ENCODE data around the gene PTPMT1. TPM values are rescaled to one million over a fixed set of nuclear protein-coding genes. Genes with fewer than 3 reads are reported as not detected.

The PTPMT1 gene
- total RNA-seq, 1 donor from 2014 or later = 49.3 TPM

DNA sequence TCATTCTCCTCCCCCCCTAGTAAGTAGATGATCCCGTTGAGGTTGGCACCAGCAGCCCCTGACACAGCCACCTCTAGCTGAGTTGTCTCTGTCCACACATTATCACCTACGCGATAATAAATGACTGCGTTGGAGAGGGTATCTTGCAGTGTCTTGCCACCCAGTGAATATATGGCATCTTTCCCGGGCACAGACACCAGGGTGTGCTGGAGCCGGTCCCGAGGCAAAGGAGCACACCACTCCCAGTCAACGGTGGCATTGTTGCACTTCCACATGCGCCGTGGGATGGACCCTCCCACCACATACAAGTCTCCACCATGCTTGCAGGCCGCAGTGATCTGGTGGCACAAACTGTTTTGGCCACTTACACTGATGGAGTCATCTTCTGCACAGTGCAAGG lies 7.9 kb downstream of the PTPMT1 start:
- no peak overlapping the region for H3K4me3 Mint-ChIP-seq (ENCODE audit: unreplicated experiment)
- TF ChIP-seq, protein P1, sequence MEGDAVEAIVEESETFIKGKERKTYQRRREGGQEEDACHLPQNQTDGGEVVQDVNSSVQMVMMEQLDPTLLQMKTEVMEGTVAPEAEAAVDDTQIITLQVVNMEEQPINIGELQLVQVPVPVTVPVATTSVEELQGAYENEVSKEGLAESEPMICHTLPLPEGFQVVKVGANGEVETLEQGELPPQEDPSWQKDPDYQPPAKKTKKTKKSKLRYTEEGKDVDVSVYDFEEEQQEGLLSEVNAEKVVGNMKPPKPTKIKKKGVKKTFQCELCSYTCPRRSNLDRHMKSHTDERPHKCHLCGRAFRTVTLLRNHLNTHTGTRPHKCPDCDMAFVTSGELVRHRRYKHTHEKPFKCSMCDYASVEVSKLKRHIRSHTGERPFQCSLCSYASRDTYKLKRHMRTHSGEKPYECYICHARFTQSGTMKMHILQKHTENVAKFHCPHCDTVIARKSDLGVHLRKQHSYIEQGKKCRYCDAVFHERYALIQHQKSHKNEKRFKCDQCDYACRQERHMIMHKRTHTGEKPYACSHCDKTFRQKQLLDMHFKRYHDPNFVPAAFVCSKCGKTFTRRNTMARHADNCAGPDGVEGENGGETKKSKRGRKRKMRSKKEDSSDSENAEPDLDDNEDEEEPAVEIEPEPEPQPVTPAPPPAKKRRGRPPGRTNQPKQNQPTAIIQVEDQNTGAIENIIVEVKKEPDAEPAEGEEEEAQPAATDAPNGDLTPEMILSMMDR (IDR thresholded peaks at IDR 0.05) = no peak
- peaks cover 22% of the 10 kb centered on the region for H3K36me3 Mint-ChIP-seq (ENCODE audit: unreplicated experiment)

DNA sequence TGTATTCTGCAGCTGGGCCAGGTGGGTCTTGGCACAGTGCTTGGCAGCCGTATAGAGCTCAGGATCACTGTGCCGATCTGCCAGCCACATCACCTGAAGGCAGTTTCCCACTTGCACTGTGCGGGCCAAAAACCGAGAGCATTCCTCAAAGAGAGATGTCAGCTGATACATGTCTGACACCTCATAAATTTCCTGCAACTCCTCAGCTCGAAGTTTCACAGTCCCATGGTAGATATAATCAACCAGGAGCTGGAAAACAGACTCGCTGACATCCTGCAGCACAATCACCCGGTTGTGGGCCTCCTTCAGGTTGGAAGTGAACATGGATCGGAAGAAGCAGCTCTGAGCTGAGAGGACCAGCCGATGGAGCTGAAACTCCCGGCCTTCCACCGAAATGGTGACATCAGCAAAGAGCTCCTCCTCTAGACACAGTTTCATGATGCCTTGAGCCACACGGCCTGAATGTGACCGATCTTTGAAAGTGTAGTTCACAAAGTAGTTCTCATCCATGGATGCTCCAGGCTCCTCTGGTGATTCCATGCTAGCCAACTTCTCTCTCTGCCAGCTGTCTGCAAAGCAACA lies 12.2 kb downstream of the PTPMT1 start:
- TF ChIP-seq, protein P1 (IDR thresholded peaks at IDR 0.05) = no peak
- H3K4me3 Mint-ChIP-seq (ENCODE audit: unreplicated experiment) = peak overlapping the region; percentile 100
- H3K36me3 Mint-ChIP-seq (ENCODE audit: unreplicated experiment) = peaks cover 23% of the 10 kb centered on the region
- H3K4me1 Mint-ChIP-seq (ENCODE audit: unreplicated experiment) = peaks cover 42% of the 10 kb centered on the region
- DNase-seq (ENCODE audit: extremely low spot score, unreplicated experiment) = no peak
- no peaks in the 10 kb centered on the region for H3K27me3 Mint-ChIP-seq (ENCODE audit: unreplicated experiment)
- no peaks in the 10 kb centered on the region for H3K9me3 Mint-ChIP-seq (ENCODE audit: unreplicated experiment)
- peak overlapping the region; percentile 100 for H3K27ac Mint-ChIP-seq (ENCODE audit: unreplicated experiment)

More for the DNA sequence above, 7.9 kb downstream of the PTPMT1 start:
- DNase-seq (ENCODE audit: extremely low spot score, unreplicated experiment) = no peak
- H3K27me3 Mint-ChIP-seq (ENCODE audit: unreplicated experiment) = no peaks in the 10 kb centered on the region
- H3K27ac Mint-ChIP-seq (ENCODE audit: unreplicated experiment) = no peak overlapping the region
- no peaks in the 10 kb centered on the region for H3K9me3 Mint-ChIP-seq (ENCODE audit: unreplicated experiment)
- H3K4me1 Mint-ChIP-seq (ENCODE audit: unreplicated experiment) = peaks cover 37% of the 10 kb centered on the region

DNA sequence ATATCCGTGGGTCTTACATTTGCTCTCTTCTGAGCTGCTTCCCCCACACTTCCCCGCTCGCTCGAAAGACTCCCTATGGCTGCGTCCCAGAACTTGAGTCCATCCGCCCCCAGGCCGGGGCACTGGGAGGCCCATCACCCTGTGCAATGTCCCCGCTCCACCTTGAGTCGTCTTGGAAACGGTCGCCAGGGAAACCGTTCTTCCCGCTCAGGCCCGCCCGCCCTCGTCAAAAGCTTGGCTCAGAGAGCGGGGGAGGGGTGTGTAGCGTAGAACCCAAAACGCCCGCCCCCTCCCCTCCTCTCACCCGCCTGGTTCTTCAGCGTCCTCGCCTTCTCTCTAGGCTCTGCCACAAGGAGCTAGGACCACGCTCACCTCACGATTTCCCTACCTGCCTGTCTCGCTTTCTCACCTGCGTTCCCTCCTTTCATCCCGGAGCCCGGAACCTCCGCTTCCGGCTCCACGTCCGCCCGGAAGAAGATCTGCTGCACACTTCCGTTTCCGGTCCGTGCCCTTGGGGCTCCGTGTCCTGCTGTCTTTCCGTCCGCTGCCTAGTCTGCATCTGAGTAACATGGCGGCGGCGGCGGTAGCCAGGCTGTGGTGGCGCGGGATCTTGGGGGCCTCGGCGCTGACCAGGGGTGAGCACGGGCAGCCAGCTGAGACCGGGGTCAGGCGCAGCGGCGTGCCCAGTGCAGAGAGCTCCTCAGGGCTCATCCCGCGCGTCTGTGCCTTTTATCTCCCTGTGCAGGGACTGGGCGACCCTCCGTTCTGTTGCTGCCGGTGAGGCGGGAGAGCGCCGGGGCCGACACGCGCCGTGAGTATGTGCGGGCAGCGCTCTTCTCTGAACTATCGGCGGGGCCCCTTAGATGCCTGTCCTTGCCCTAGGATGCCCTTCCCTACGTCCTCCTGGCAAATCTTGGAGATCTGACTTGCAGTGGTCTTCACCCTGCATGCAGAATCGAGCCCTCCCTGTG lies 13.4 kb downstream of the PTPMT1 start, which contains the start of the genes KBTBD4 and NDUFS3:
Gene KBTBD4, minus strand, starts transcription at position 447 of the 971 bp plus-strand sequence. Its CDS starts 19 bp downstream, at position 428.
Gene NDUFS3, plus strand, starts transcription at position 551 of the 971 bp plus-strand sequence. Its CDS starts 18 bp downstream, at position 569.
- H3K27ac Mint-ChIP-seq (ENCODE audit: unreplicated experiment) = peak within 1 kb of the TSS; percentile 100
- TF ChIP-seq, protein P1 (IDR thresholded peaks at IDR 0.05) = no peak
- H3K4me1 Mint-ChIP-seq (ENCODE audit: unreplicated experiment) = peaks cover 30% of the 10 kb centered on the region
- H3K9me3 Mint-ChIP-seq (ENCODE audit: unreplicated experiment) = no peaks in the 10 kb centered on the region
- no peaks in the 10 kb centered on the region for H3K27me3 Mint-ChIP-seq (ENCODE audit: unreplicated experiment)
- peak; percentile 94 for DNase-seq (ENCODE audit: extremely low spot score, unreplicated experiment)
- H3K36me3 Mint-ChIP-seq (ENCODE audit: unreplicated experiment) = peaks cover 26% of the 10 kb centered on the region
- H3K4me3 Mint-ChIP-seq (ENCODE audit: unreplicated experiment) = peak within 1 kb of the TSS; percentile 100

DNA sequence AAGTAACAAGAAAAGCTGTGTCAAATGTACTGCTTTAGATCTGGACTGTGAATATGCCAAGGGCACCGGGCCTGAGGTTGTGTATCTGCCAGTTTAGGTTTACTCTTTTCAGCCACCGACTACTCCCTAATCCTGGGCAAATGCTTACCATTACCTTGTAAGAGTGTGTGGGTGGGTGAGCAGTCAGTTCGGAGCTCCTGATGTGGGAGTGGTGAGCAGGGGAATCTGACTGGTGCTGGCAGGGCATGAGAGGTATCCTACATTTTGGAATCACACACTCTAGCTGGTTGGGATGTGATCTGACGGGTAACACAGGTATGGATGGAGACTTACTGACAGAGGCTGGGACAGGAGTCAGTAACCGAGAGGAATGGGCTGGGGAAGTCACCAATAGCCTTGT lies 18.4 kb downstream of the PTPMT1 start:
- H3K4me1 Mint-ChIP-seq (ENCODE audit: unreplicated experiment) = peaks cover 11% of the 10 kb centered on the region
- DNase-seq (ENCODE audit: extremely low spot score, unreplicated experiment) = no peak
- no peaks in the 10 kb centered on the region for H3K27me3 Mint-ChIP-seq (ENCODE audit: unreplicated experiment)
- TF ChIP-seq, protein P1 (IDR thresholded peaks at IDR 0.05) = no peak
- no peak overlapping the region for H3K4me3 Mint-ChIP-seq (ENCODE audit: unreplicated experiment)
- H3K36me3 Mint-ChIP-seq (ENCODE audit: unreplicated experiment) = peaks cover 26% of the 10 kb centered on the region
- H3K9me3 Mint-ChIP-seq (ENCODE audit: unreplicated experiment) = no peaks in the 10 kb centered on the region
- no peak overlapping the region for H3K27ac Mint-ChIP-seq (ENCODE audit: unreplicated experiment)

Measured in osteocyte (in vitro differentiated cells).